Measurements from ENCODE around the gene HMCN2. TPM values are rescaled to one million over a fixed set of nuclear protein-coding genes. Genes with fewer than 3 reads are reported as not detected.

Gene HMCN2
- total and polyA plus RNA-seq, 2 donors (not counting 1 experiment from before 2014, with no cell fraction given), result 0.01 TPM; not detected in 1

GRCh38 chr9:130313103-130313858 is 47.7 kb downstream of the HMCN2 start:
- H3K4me3 Mint-ChIP-seq, result no peak overlapping the region
- Histone ChIP-seq H3K4me2 (replicated peaks; ENCODE audit: low read depth, low read length, poor library complexity, severe bottlenecking) (no peak overlapping the region), H3K27ac (ENCODE audit: low read length in 2 of 2) (no peak overlapping the region), H3K79me2 (ENCODE audit: control insufficient read depth, insufficient read depth, low read length) (no peaks in the 10 kb centered on the region), H3K36me3 (replicated peaks in 1 of 2; ENCODE audit: control extremely low read depth in 1 of 2, control insufficient read depth in 1 of 2, extremely low read depth in 1 of 2, insufficient read depth in 2 of 2, low read length in 1 of 2) (no peaks in the 10 kb centered on the region), H2AFZ (ENCODE audit: insufficient read depth, low read depth, low read length, poor library complexity, severe bottlenecking) (no peak overlapping the region), H3K4me1 (ENCODE audit: control insufficient read depth in 2 of 2, insufficient read depth in 2 of 2, low read length in 2 of 2) (no peaks in the 10 kb centered on the region), H3K4me3 (ENCODE audit: control extremely low read depth in 1 of 5, extremely low read depth in 1 of 5, insufficient read depth in 1 of 5, low read depth in 2 of 5, low read length in 4 of 5) (no peak overlapping the region), H3K9ac (ENCODE audit: low read length) (no peak overlapping the region), H3K9me3 (ENCODE audit: control extremely low read depth in 1 of 3, control insufficient read depth in 2 of 3, insufficient read depth in 1 of 3, low read length in 2 of 3) (peaks cover 0 to 12% (median 0%) of the 10 kb centered on the region in 3 donors), H3K27me3 (replicated peaks in 1 of 4; ENCODE audit: control extremely low read depth in 1 of 4, control insufficient read depth in 3 of 4, insufficient read depth in 4 of 4, low read length in 3 of 4) (peaks cover 0 to 2% (median 0%) of the 10 kb centered on the region in 4 experiments), H4K20me1 (ENCODE audit: control insufficient read depth, insufficient read depth, low read length, poor library complexity, severe bottlenecking) (no peaks in the 10 kb centered on the region)
- CTCF ChIA-PET, result interaction anchor here (0.6 to 1.1 kb wide), 2 partner anchors 13 to 849 kb away, joined by 3 read pairs; no protein-coding TSS in a partner anchor
- no peak overlapping the region for H3K27ac Mint-ChIP-seq
- intact Hi-C loops (cut with micrococcal nuclease), result no loop called here
- H3K27me3 Mint-ChIP-seq, result peaks cover 24% of the 10 kb centered on the region
- DNase-seq, result no peak
- no peaks in the 10 kb centered on the region for H3K4me1 Mint-ChIP-seq
- no peaks in the 10 kb centered on the region for H3K9me3 Mint-ChIP-seq (ENCODE audit: insufficient read depth)
- POLR2A ChIA-PET, result no interaction called here
- WGBS (ENCODE audit: insufficient coverage), result 74% methylated on average over 11 of the region's 16 CpGs
- no peak for ATAC-seq (ENCODE audit: low read depth)
- TF ChIP-seq EZH2 (IDR thresholded peaks at IDR 0.05; ENCODE audit: borderline replicate concordance, insufficient read depth, low read depth, low read length, poor library complexity, severe bottlenecking) (no peak), CTCF (IDR thresholded peaks at IDR 0.05) (no peak)
